HG03558 (cell line): ENCODE results near the gene ZNF385B.
"Not testable (repeated sequence)": the region's sequence is repeated elsewhere in the genome, so short reads cannot be mapped to it uniquely, and the experiment has no call there.

Source experiments
- ATAC-seq: cut with Tn5 transposase; IDR thresholded peaks from one replicate; pipeline ENCODE4 v1.9.1; 2021; ENCODE audit warnings: moderate number of reproducible peaks; ENCODE audit not compliant: unreplicated experiment; ENCODE audit errors: extremely low read depth

Gene ZNF385B

DNA sequence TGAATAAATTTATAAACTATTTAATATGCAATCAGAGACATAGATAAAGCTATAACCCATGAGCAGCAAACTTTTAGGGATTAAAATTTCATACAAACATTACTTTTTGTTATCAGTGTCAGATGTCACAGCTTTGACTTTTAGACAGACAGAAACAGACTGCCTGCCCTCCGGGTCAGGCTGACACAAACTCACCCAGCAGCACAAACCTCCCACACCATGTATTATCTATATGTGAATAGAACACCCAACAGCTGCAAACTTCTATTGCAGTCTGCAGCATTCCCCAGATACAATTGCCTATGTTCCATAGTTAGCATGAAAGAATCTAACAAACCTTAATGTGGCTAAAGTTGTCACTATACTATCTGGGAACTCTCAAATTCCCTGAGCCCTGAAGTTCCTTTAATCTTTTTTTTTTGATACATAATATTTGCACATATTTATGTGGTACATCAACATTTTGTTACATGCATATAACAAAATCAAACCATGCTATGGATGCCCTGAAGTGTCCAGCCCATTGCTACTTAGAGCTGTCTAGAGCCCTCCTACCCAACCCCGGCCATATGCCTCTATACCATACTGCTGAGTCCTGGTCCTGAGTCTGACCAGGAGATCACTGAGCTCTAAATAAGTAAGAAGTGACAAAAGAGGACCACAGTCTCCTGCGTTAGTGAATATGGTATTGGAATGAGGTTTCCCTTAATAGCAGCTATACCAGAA, 214.4 kb downstream of the ZNF385B start:
- ATAC-seq: no peak

DNA sequence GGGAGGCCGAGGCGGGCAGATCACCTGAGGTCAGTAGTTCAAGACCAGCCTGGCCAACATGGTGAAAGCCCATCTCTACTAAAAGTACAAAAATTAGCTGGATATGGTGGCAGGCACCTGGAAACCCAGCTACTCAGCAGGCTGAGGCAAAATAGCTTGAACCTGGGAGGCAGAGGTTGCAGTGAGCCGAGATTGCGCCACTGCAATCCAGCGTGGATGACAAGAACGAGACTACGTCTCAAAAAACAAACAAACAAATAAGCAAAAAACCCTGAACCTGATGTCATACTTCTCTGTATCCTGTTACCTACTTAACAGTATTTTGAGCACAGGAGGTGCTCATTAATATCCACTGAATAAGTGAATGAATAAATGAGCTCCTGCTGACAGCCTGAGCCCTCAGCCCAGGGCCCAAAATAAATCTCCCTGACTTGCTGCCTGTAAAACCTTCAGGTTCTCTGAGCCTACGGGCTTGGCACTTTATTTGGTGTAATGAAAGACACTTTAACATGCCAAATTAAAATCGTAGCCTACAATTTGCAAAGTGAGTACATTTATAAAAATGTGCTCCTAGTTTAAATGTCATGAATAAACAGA, 215.1 kb downstream of the ZNF385B start:
- no peak for ATAC-seq

- no peak for ATAC-seq
Observed at GRCh38 chr2:179645047-179645446, 216.4 kb downstream of the ZNF385B start.

DNA sequence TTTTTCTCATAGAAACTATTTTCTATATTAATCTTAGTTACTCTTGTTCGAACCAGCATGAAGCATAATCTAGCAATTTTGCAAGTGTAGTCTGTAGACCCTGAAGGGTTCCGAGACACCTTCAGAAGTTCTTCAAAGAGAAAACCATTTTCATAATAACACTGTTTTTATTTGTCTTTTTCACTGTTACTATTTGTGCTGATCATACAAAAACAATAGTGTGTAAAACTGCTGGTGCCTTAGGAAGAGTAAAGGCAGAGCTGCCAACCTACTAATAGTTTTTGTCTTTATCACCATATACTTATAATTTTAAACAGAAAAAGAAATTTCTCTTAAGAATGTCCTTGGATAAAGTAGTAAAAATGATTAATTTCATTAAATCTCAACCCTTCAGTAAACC, 218.9 kb downstream of the ZNF385B start:
- ATAC-seq: no peak

GRCh38 chr2:179636995-179637394, 224.4 kb downstream of the ZNF385B start:
- ATAC-seq: no peak

- ATAC-seq: no peak
Observed at GRCh38 chr2:179636100-179636980, 225.1 kb downstream of the ZNF385B start.

GRCh38 chr2:179631769-179632385, 229.5 kb downstream of the ZNF385B start:
- ATAC-seq: not testable (repeated sequence)

- ATAC-seq: not testable (repeated sequence)
Observed at GRCh38 chr2:179629776-179630175, 231.6 kb downstream of the ZNF385B start.

DNA sequence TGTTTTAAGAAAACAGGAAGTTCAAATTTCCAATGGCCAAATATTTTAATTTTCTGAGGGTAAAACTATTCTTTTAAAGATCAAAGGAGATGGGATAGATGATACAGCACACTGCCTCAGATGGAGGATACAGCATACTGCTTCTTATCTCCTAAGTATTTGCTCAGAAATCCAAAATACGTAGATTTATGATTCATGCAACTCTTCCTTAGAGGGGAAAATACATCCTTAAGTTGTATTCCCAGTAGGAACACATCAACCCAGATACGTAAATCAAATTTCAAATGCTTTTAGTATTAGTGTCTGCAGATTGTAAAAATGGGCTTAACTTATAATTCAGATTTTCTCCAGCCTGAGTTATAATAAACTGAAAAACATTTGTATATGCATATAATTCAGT, 235.2 kb downstream of the ZNF385B start:
- no peak for ATAC-seq

- ATAC-seq: no peak
Observed at GRCh38 chr2:179622635-179623300, 238.6 kb downstream of the ZNF385B start.

- no peak for ATAC-seq
Observed at GRCh38 chr2:179622112-179622511, 239.3 kb downstream of the ZNF385B start.

GRCh38 chr2:179619947-179620467, 241.4 kb downstream of the ZNF385B start:
- ATAC-seq: no peak

DNA sequence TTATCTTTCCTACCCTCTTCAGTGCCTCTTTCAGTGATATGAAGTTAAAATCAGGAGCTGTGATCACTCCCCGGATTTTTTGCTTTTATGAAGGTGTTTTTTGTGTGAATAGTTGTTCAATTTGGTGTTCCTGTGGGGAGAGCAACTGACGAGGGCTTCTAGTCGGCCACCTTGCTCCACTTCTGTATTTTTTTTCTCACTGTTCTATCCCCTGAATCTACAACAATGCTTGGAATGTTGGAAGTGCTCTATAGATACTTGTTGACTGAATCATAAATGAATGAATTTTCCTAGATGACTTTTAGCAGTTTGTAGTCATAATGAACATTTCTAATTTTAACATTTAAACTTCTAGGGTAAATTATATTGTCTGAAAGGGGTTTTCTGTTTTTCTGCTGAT, 247.3 kb downstream of the ZNF385B start:
- no peak for ATAC-seq

- no peak for ATAC-seq
Observed at GRCh38 chr2:179613701-179614100, 247.7 kb downstream of the ZNF385B start.

GRCh38 chr2:179613299-179613651, 248.1 kb downstream of the ZNF385B start:
- no peak for ATAC-seq

- no peak for ATAC-seq
Observed at GRCh38 chr2:179612591-179613298, 248.7 kb downstream of the ZNF385B start.

DNA sequence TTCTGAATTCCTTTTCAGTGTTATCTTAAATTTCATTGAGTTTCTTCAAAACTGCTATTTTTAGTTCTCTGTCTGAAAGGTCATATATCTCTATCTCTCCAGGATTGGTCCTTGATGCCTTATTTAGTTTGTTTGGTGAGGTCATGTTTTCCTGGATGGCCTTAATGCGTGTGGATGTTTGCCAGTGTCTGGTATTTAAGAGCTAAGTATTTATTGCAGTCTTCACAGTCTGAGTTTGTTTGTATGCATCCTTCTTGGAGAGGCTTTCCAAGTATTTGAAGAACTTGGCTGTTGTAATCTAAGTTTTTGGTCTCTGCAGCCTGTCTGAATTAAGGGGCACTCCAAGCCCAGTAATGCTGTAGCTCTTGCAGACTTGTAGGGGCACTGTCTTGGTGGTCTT, 249.3 kb downstream of the ZNF385B start:
- no peak for ATAC-seq

DNA sequence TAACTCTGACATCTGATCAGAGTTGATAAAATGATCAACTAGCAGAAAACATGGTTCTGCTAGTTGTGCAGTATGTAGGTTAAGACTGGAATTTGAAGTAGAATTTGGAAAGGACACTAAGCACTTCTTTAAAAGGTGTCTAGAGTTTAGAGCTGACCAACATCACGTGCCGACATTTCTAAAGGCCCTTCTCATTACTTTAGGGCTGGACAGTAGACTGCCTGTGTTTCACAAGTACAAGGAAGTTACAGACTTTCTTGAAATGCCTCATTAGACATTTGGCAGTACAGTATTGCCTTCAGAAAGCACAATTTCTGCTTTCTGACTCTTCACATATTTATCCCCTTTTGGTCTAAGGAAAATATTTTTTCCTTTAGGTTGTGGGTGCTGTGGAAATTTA, 255.3 kb downstream of the ZNF385B start:
- no peak for ATAC-seq

DNA sequence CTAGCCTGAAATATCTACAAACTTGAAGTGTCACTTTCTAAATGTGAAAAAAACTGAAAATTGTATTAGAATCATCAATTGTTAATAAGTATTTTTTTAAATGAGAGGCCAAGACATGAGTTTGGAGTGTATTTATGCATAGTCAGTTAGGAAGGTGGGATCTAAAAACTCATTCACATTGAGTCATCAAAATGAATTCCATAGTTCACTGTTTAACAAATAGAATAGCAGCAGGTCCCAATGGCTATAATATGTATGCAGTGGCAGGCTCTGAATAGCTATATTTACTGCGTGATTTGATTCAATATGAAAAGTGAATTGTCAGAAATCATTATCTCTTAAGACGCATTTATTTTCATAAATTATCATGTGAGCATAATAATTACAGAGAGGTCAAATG, 256.1 kb downstream of the ZNF385B start:
- ATAC-seq: no peak
